GM12874 (cell line): ENCODE data around the gene IL23A.

Experiments
- TF ChIP-seq, protein P1 (sequence below): IDR thresholded peaks from 2 replicates; pipeline ENCODE4 v1.5.1; 2011; ENCODE audit warnings: low read depth, mild to moderate bottlenecking, control low read depth, low read length, moderate library complexity; ENCODE audit not compliant: insufficient read depth

IL23A gene

DNA sequence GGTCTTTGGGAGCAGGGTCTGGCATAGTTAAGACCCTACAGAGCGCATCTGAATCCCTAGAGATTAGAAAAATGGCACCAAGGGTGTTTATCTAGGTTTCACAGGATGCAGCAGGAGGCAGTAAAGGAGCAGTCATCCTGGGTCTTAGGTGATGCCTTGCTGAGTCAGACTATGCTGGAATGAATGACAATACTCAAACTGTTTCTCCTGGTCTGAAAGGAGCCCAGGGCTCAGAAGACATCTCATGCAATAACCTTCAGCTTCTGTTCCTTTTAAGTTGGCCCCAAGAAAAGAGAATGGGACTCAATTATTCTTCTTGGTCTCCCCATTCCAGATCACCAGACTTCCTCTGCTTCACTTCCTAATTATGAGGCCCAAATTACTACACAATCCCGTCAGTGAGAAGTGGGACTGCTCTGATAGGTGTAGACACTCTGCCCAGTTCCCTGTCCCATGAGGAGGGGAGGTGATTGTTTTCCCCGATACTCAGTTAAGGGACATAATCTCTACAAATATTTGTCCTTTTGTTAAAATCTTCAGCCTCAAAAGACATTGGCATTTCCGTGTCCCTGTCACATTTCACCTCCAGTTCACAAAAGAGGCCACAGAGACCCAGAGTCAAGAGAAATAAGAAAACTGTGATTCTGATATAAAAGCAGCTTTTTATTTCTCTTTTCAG, 38.8 kb downstream of the IL23A start:
- TF ChIP-seq, protein P1, sequence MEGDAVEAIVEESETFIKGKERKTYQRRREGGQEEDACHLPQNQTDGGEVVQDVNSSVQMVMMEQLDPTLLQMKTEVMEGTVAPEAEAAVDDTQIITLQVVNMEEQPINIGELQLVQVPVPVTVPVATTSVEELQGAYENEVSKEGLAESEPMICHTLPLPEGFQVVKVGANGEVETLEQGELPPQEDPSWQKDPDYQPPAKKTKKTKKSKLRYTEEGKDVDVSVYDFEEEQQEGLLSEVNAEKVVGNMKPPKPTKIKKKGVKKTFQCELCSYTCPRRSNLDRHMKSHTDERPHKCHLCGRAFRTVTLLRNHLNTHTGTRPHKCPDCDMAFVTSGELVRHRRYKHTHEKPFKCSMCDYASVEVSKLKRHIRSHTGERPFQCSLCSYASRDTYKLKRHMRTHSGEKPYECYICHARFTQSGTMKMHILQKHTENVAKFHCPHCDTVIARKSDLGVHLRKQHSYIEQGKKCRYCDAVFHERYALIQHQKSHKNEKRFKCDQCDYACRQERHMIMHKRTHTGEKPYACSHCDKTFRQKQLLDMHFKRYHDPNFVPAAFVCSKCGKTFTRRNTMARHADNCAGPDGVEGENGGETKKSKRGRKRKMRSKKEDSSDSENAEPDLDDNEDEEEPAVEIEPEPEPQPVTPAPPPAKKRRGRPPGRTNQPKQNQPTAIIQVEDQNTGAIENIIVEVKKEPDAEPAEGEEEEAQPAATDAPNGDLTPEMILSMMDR: no peak

DNA sequence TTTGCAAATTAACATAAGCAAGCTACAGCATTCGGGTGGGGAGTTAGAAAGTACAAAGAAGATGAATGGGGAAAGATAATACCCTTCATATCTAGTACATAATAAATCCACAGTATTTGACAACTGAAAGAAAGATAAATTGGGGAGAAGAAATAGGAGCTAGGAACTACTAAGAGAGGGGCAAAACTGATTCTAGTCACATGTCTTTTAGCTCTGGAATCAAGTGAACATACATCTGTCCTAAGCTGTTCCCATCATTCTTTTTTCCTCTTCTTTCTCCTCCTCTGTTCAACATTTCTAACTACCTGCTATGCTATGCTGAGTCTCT, 39.3 kb downstream of the IL23A start:
- TF ChIP-seq, protein P1: no peak

DNA sequence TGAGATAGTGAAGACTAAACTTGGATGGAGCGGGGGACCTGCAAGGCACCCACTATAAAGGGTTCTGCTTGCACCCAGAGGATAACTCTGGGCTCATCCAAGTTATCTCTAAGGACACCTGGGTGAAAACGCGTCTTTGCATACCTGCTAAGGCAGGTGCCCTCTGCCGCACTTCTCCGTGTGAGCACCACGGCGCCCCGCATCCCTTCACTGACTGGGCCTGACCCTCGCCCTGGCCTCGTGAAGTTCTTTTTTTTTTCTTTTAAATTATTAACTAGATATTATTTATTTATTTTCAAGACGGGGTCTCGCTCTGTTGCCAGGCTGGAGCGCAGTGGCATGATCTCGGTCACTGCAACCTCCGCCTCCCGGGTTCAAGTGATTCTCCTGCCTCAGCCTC, 43.9 kb downstream of the IL23A start:
- TF ChIP-seq, protein P1: no peak

DNA sequence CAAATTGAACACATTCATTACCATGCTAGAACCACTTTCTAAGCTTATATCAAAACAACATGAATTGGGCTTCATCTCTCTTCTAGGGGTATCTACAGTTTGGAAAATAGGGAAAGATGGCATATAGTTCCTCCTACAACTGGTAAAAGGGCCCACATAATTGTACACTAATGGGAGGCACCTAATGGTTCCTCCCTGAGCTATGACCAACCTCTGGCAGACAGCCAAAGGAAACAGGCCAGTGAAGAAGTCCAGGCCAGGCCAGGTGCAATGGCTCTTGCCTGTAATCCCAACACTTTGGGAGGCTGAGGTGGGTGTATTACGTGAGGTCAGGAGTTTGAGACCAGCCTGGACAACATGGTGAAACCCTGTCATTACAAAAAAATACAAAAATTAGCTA, 47.2 kb downstream of the IL23A start:
- TF ChIP-seq, protein P1: no peak

DNA sequence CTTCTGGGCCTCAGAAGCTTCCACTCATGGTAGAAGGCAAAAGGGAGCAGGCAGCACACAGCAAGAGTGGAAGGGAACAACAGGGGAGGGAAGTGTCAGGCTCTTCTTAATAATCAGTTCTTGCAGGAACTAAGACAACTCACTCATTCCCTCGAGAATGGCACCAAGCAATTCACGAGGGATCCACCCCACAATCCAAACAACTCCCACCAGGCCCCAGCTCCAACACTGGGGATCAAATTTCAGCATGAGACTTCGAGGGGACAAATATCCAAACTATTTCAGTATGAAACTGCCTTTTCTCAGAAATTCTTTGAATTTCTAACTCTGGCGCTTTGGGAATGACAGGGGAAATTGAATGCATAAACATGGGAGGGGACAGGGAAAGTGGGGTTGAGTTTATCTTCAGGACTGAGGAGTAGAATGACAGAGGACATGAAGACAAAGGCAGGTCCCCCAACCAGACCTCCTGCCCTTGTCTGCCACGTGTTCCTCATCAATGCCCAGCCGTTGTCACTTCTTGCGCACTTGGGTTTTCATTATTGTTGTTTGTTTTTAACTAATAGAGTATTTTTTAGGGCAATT, 48.6 kb downstream of the IL23A start:
- TF ChIP-seq, protein P1: no peak

DNA sequence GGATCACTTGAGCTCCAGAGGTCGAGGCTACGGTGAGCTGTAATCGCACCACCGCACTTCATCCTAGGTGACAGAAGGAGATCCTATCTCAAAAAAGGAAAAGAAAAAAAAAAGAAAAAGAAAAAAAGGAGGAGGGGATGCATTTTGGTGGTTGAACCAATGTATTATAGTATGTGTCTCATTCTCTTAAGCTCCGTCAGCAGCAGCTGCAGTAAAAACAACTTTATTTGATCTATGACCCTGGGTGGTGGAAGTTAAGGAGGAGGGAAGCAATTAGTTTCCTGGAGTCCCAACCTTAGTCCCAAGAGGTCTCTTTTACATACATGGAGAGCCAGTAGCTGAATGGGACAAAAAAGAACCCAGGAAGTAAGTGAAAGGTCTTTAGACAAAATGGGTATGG, 50.7 kb downstream of the IL23A start:
- TF ChIP-seq, protein P1: no peak
